HEK293 (cell line): Measurements from ENCODE around the gene GUCY1A2.

Experiments
- CTCF ChIA-PET: fragments of 350-600 bp; formaldehyde crosslinking; extraction: SDS; loops from one replicate; lab custom pipeline; 2021; ENCODE audit warnings: antibody characterized with exemption; lab: Yijun Ruan, JAX
- POLR2A ChIA-PET: fragments of 300-600 bp; formaldehyde crosslinking; extraction: SDS; loops from one replicate; lab custom pipeline; 2020; ENCODE audit warnings: antibody characterized with exemption, inconsistent platforms; lab: Yijun Ruan, JAX
- H3K27ac ChIP-seq: fragments of 200-500 bp; sonication (Bioruptor generic); 2 replicates; pipeline ENCODE4 v1.5.1; 2014; ENCODE audit warnings: low read depth, low read length, control low read depth, inconsistent platforms; ENCODE audit errors: extremely low read depth
- H3K36me3 ChIP-seq, 2 experiments: fragments of 200-500 bp in 1 of 2; sonication (Bioruptor generic) in 1 of 2; 1 replicate in 1 of 2; 2 replicates in 1 of 2; pipeline ENCODE4 v1.5.1; 2014 to 2017; ENCODE audit warnings: inconsistent platforms in 2 of 2, low read length in 2 of 2; ENCODE audit not compliant: control insufficient read depth in 2 of 2, insufficient read depth in 1 of 2
- H3K4me1 ChIP-seq: fragments of 200-500 bp; sonication (Bioruptor generic); 2 replicates; pipeline ENCODE4 v1.5.1; 2014; ENCODE audit warnings: mild to moderate bottlenecking, low read length, inconsistent platforms; ENCODE audit not compliant: control insufficient read depth, insufficient read depth
- H3K4me3 ChIP-seq: 2 replicates; pipeline ENCODE4 v1.5.1; 2011; ENCODE audit warnings: low read depth, mild to moderate bottlenecking, control low read depth, low read length, moderate library complexity
- H3K9me3 ChIP-seq: fragments of 200-500 bp; sonication (Bioruptor generic); 2 replicates; pipeline ENCODE4 v1.5.1; 2014; ENCODE audit warnings: low read depth, low read length, inconsistent platforms; ENCODE audit not compliant: control insufficient read depth, insufficient read depth
- MYNN ChIP-seq: fragments of 450-650 bp; formaldehyde crosslinking; IDR thresholded peaks from 2 replicates; pipeline ENCODE4 v1.5.1; 2016; ENCODE audit warnings: missing biosample characterization, missing genetic modification characterization, borderline replicate concordance
- PATZ1 ChIP-seq: fragments of 450-650 bp; formaldehyde crosslinking; IDR thresholded peaks from 2 replicates; pipeline ENCODE4 v1.5.1; 2016; ENCODE audit warnings: missing biosample characterization, missing genetic modification characterization
- SCRT2 ChIP-seq: fragments of 450-650 bp; formaldehyde crosslinking; IDR thresholded peaks from 2 replicates; pipeline ENCODE4 v1.5.1; 2016; ENCODE audit warnings: missing biosample characterization, missing genetic modification characterization
- ZBTB20 ChIP-seq: fragments of 450-650 bp; formaldehyde crosslinking; IDR thresholded peaks from 2 replicates; pipeline ENCODE4 v1.5.1; 2016; ENCODE audit warnings: missing biosample characterization, missing genetic modification characterization
- ZFP3 ChIP-seq: fragments of 450-650 bp; formaldehyde crosslinking; IDR thresholded peaks from 2 replicates; pipeline ENCODE4 v1.5.1; 2016; ENCODE audit warnings: low read depth, missing biosample characterization, missing genetic modification characterization
- ZNF121 ChIP-seq: fragments of 450-650 bp; formaldehyde crosslinking; IDR thresholded peaks from 2 replicates; pipeline ENCODE4 v1.5.1; 2016; ENCODE audit warnings: missing biosample characterization, missing genetic modification characterization
- ZNF175 ChIP-seq: fragments of 450-650 bp; formaldehyde crosslinking; IDR thresholded peaks from 2 replicates; pipeline ENCODE4 v1.5.1; 2016; ENCODE audit warnings: missing biosample characterization, missing genetic modification characterization
- ZNF211 ChIP-seq: fragments of 450-650 bp; formaldehyde crosslinking; IDR thresholded peaks from 2 replicates; pipeline ENCODE4 v1.5.1; 2016; ENCODE audit warnings: low read depth, missing biosample characterization, missing genetic modification characterization
- ZNF24 ChIP-seq: fragments of 450-650 bp; formaldehyde crosslinking; IDR thresholded peaks from 2 replicates; pipeline ENCODE4 v1.5.1; 2016; ENCODE audit warnings: missing biosample characterization, missing genetic modification characterization
- ZNF274 ChIP-seq, 2 experiments: fragments of 200-500 bp in 1 of 2; fragments of 450-650 bp in 1 of 2; sonication (Bioruptor generic) in 1 of 2; formaldehyde crosslinking in 1 of 2; IDR thresholded peaks; 2 replicates each; pipeline versions ENCODE4 v1.5.1 to v1.6.1; 2014 to 2016; ENCODE audit warnings: borderline replicate concordance in 1 of 2, inconsistent platforms in 1 of 2, low read length in 1 of 2, missing biosample characterization in 1 of 2, missing genetic modification characterization in 1 of 2
- ZNF341 ChIP-seq: fragments of 450-650 bp; formaldehyde crosslinking; IDR thresholded peaks from 2 replicates; pipeline ENCODE4; 2016; ENCODE audit warnings: low read depth, missing biosample characterization, missing genetic modification characterization
- ZNF350 ChIP-seq: fragments of 450-650 bp; formaldehyde crosslinking; IDR thresholded peaks from 2 replicates; pipeline ENCODE4 v1.5.0; 2017; ENCODE audit warnings: missing biosample characterization, mild to moderate bottlenecking, missing genetic modification characterization
- ZNF473 ChIP-seq: fragments of 450-650 bp; formaldehyde crosslinking; IDR thresholded peaks from 2 replicates; pipeline ENCODE4 v1.5.1; 2017; ENCODE audit warnings: missing biosample characterization, missing genetic modification characterization
- ZNF558 ChIP-seq: fragments of 450-650 bp; formaldehyde crosslinking; IDR thresholded peaks from 2 replicates; pipeline ENCODE4 v1.5.1; 2016; ENCODE audit warnings: missing biosample characterization, missing genetic modification characterization
- ZNF621 ChIP-seq: fragments of 450-650 bp; formaldehyde crosslinking; IDR thresholded peaks from 2 replicates; pipeline ENCODE4 v1.5.1; 2017; ENCODE audit warnings: missing biosample characterization, missing genetic modification characterization
- ZNF837 ChIP-seq: fragments of 450-650 bp; formaldehyde crosslinking; IDR thresholded peaks from 2 replicates; pipeline ENCODE4 v1.5.1; 2016; ENCODE audit warnings: missing biosample characterization, missing genetic modification characterization
- ZNF843 ChIP-seq: fragments of 450-650 bp; formaldehyde crosslinking; IDR thresholded peaks from 2 replicates; pipeline ENCODE4 v1.5.1; 2016; ENCODE audit warnings: missing biosample characterization, missing genetic modification characterization
- ZSCAN23 ChIP-seq: fragments of 450-650 bp; formaldehyde crosslinking; IDR thresholded peaks from 2 replicates; pipeline ENCODE4 v1.5.1; 2016; ENCODE audit warnings: missing biosample characterization, missing genetic modification characterization
- TF ChIP-seq, protein P1 (sequence below): IDR thresholded peaks from 2 replicates; pipeline ENCODE4 v1.6.1; 2011; ENCODE audit warnings: mild to moderate bottlenecking, low read depth, low read length, borderline replicate concordance

The GUCY1A2 gene

GRCh38 chr11:106958517-106959248, 59.6 kb downstream of the GUCY1A2 start:
- H3K4me1 ChIP-seq = no peaks in the 10 kb centered on the region
- TF ChIP-seq MYNN = no peak
- no peak for TF ChIP-seq PATZ1 (tag by site-specific recombination)
- TF ChIP-seq ZNF121 (tag by site-specific recombination) = no peak
- TF ChIP-seq ZNF24 (tag by site-specific recombination) = no peak
- TF ChIP-seq, all 188 proteins: peak for 0
- CTCF ChIA-PET = interaction anchor here (0.6 to 0.7 kb wide), 3 partner anchors 16 to 67 kb away, joined by 3 to 5 read pairs (median 4); no protein-coding TSS in a partner anchor
- Histone ChIP-seq H3K36me3 (no peaks in the 10 kb centered on the region), H3K27ac (no peak overlapping the region), H3K9me3 (no peaks in the 10 kb centered on the region), H3K4me3 (no peak overlapping the region)
- POLR2A ChIA-PET = no interaction called here

DNA sequence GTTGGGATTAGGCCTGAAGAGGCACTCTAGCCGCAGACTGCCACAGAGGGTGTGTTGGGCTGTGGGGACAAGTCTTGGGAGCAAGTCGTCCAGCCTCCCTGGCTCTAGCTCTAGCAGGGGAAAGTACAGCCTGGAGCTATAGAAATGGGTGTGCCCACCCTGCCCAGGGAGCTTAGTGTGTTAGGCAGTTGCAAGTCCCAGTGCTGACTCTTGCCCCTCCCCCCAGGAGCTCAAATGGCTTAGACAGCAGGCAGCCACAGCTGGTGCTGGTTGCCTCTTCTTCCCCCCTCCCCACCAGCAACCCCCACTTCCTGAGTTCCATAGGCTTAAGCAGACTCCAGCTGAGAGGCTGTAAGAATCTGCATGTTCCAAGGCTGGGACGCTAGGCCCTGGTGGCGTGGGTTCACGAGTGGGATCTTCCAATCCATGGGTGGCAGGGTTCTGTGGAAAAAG, 61.2 kb downstream of the GUCY1A2 start:
- POLR2A ChIA-PET = no interaction called here
- H3K4me3 ChIP-seq = no peak overlapping the region
- H3K4me1 ChIP-seq = no peaks in the 10 kb centered on the region
- no peaks in the 10 kb centered on the region for H3K36me3 ChIP-seq
- no peaks in the 10 kb centered on the region for H3K9me3 ChIP-seq
- no peak overlapping the region for H3K27ac ChIP-seq
- CTCF ChIA-PET = interaction anchor here (0.6 to 0.7 kb wide), 2 partner anchors 21 to 149 kb away, joined by 3 read pairs; no protein-coding TSS in a partner anchor
- TF ChIP-seq ZNF621 (tag by site-specific recombination) (no peak), ZNF837 (no peak), ZNF274 (IDR thresholded peaks at IDR 0.05; ENCODE audit: low read length) (no peak), ZNF274 (tag by site-specific recombination; IDR thresholded peaks at IDR 0.05; ENCODE audit: borderline replicate concordance) (no peak), ZNF175 (tag by site-specific recombination) (no peak), ZNF558 (no peak), ZBTB20 (tag by site-specific recombination) (no peak), ZSCAN23 (tag by site-specific recombination) (no peak), ZNF341 (no peak)
- TF ChIP-seq, protein P1, sequence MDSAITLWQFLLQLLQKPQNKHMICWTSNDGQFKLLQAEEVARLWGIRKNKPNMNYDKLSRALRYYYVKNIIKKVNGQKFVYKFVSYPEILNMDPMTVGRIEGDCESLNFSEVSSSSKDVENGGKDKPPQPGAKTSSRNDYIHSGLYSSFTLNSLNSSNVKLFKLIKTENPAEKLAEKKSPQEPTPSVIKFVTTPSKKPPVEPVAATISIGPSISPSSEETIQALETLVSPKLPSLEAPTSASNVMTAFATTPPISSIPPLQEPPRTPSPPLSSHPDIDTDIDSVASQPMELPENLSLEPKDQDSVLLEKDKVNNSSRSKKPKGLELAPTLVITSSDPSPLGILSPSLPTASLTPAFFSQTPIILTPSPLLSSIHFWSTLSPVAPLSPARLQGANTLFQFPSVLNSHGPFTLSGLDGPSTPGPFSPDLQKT = no peak

DNA sequence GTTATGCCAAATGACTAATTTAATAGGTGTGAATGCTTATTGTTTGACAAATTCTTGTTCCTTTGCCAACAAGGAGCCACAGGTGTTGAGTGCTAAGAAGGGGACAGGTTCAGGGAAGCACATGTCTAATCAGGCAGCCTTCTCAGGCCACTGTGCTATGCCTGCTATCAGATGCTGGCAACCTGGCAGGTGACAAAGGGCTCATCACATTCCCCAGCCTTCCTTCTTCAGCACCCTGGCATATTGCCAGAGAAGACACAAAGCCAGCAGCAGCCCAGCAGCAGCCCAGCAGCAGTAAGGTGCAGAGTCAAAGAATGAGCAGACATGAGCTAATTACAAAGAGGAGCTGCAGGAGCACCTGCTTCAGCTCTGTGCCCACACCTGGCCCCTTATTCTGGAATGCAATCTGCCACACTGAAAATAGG, 68.2 kb downstream of the GUCY1A2 start:
- Histone ChIP-seq H3K4me3 (no peak overlapping the region), H3K36me3 (no peaks in the 10 kb centered on the region), H3K4me1 (no peaks in the 10 kb centered on the region), H3K27ac (no peak overlapping the region), H3K9me3 (no peaks in the 10 kb centered on the region)
- ChIA-PET POLR2A (no interaction called here), CTCF (interaction anchor here (0.7 kb wide), 1 partner anchor 78 kb away, joined by 3 read pairs; no protein-coding TSS in a partner anchor)
- TF ChIP-seq ZNF843 (tag by site-specific recombination) (no peak), ZFP3 (tag by site-specific recombination) (no peak), ZNF473 (no peak), ZNF350 (tag by site-specific recombination) (no peak), ZNF211 (tag by site-specific recombination) (no peak), SCRT2 (tag by site-specific recombination) (peak; percentile 41)
- TF ChIP-seq, all 188 proteins: peak for 1
